ENCODE measurements around the gene NAV2.

The NAV2 gene

DNA sequence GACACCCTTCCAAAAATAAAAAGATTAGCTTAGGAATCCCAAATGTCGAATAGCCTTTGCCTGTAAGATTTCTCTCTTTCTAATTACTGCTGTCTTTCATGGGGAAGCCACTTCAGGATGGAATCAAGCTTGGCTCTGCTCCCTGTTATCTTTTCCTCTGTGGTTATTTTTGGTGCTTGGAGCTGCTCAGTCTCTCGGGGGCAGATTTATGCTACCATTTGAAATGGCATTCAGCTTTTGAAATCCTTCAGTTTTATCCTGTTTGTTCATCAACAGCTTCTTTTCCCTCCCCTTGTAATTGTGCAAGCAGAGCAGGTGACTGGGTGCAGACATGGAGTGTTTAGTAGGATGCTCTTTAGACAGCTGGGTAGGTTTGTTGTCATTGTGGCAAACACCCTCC is 336.6 kb downstream of the NAV2 start:
- DNase-seq = no peak

DNA sequence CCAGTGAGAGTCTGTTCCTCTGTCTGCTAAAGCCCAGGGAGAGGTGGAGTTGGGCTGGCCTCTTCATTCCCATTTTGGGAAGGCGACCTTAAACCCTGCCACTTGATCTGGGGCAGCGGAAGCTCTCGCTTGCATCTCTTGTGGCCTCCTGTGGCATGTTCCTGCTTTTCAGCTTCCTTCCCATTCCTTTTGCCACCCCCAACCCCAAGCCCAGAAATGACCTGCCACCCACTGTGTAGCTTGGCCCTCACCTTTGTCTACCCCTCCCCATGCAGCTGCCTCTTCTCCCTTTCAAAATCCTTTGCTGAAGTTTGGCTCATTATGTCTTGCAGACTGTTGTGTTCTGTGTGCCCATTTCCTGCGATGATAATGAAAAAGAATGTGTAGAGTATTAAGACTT is 337.4 kb downstream of the NAV2 start:
- no peak for DNase-seq

DNA sequence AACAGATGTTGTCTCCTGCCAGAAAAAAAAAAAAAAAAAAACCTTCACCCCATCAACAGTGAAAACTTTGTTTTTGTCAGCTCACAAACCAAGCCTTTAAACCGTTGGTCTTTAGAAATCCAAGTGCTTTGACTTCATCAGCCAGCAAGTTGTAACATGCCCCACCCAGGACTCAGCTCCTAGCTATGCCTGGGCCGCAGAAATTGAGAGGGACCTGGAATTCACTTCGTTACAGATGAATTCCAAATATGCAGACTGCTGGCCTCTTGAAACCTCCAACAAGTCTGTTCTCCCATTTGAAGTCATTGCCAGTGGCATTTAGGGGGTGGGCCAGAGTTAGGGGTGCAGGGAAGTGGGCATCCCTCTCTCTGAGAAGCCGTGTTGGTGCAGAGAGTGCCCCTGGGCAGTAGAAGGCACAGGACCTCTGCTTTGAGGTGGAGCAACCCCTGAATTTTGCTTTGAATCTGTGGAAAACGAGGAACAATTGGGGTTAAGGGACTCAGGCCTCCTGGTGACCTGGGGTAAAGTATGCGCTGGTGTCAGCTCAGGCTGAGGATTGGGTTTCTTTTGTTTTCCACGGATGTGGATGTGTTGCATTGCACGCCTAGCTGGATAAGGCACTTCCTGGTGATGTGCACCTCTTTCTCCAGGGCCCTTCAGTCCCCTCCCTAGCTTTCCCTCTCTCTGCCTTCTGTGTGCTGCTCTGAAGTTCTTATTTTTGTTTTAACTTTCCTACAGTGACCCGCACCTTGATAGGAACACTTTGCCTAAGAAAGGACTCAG is 338.1 kb downstream of the NAV2 start:
- DNase-seq = no peak

DNA sequence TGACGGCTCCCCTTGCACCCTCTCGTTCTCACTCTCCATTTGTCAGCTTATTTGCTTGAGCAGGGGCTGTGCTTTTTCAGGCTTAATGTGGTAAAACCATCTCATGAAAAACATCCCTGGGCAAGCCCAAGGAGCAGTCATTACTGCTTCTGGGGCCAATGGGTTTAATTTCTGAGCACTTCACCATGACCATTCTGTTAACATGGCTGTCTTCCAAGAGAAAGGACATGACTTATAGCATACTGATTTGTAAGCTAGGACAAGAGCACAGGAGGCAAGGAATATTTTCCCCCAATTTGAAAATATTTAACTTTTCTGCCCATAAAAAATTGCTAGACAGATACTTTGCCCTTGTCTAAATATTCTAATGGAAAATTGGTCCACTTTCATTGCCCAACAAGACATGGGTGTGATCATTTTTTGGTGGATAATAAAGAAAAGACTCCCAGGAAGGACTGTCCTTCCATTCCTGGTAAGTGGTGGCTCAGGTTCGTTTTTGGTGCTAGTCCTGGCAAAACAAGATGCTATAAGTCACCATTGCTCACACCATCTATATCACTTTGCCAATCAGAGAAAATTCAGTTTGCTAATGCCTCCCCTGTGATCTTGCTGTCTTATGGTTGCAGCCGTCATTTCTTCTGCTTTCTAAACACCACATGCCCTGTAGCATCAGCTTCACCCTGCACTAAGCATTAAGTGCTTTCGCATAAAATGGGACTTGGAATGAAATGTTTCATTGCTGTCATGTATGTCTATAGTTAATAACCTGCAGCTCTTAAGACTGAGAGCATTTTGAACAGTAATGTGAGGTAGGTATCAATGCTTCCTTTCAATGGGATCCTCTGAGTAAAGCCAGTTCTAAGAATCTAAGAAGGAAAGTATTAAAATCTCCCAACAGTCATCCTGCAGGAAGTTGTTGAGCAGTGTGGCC is 339.1 kb downstream of the NAV2 start:
- no peak for DNase-seq

DNA sequence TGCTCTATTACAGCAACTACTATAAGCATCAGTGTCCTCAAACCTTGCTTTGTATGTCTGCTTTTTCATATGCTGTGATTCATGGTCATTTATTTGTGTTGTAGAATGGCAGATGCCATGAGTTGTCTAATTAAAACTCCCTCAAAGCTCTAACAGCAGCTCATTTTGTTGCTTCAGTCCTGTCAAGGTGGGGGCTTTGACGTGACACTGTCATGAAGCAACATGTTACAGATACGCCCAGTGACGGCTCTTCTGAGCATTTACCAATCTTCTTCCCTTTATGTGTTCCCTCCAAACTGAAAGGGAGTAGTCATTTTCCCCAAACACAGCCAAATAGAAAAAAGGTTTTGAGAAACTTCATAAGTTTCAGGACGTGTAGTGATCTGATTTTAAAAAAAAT is 340.9 kb downstream of the NAV2 start:
- no peak for DNase-seq

DNA sequence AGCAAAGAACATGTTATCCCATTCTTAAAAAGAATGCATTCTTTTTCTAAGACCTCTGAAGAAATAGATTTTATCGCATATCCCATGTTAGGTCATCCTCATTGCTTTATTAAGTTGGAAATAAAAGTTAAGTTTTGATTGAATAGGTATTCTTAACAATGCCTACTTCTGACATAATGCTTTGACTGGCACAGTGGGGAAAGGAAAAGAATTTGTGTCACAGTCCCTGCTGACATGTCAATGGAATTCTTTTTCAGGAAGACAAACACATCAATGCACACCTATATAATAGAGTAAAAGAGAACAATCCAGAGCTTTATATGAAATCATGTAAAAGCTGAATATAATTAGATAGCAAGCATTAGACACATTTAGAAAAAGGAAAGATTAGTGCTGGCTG is 341.9 kb downstream of the NAV2 start:
- no peak for DNase-seq

DNA sequence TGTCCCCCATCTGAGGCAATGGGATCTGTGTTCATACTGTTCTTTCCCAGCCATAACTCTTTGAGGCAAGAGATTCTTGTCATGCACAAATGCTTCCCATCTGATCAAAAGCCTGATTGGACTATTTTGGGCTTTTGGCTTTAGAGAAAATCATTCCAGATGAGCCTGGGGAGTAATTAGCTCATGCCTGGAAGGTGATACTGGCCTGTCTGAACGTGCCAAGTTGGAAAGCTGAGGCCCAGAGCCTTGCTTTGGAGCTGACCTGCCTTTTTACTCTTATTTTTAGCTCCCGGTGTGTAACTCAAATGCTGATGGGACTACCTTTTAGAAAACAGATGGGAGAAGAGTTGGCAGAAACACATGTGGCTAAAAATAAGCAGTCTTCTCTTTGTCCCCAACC is 342.7 kb downstream of the NAV2 start:
- no peak for DNase-seq

DNA sequence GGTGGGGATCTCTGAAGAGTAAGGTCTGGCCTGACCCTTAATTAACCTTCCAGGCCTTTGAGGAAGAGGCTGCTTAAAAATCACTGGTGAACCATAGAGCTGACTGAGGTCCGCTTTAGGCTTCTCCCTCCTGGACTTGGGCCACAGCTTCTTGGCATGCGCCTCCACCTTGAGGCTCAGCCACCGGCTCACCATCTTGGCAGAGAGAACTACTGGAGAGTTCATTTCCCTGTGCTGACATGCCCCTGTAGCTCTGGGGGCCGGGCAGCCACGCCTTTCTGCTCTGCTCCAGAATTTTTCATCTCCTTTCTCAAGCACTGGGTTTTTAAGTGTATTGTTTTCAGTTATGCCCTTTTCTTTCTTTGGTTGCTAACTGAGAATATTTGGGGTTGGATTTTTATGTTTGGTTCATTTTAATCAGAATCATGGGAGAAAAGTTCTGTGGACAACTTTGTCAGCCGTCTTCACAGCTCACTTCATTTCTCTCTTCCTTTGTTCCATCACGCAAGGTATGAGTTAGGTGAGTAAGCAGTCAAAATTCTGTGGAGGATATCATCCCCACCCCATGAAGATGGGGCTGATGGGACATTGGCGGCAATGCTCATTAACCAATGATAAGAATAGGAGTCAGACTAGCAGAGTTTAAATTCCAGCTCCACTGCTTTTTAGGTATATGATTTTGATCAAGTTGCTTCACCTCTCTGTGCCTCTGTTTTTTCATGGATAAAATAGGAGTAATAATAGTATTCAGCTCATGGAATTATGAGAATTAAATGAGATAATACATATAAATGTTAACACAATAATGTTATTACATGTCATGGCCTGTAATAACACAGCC is 343.7 kb downstream of the NAV2 start:
- no peak for DNase-seq

DNA sequence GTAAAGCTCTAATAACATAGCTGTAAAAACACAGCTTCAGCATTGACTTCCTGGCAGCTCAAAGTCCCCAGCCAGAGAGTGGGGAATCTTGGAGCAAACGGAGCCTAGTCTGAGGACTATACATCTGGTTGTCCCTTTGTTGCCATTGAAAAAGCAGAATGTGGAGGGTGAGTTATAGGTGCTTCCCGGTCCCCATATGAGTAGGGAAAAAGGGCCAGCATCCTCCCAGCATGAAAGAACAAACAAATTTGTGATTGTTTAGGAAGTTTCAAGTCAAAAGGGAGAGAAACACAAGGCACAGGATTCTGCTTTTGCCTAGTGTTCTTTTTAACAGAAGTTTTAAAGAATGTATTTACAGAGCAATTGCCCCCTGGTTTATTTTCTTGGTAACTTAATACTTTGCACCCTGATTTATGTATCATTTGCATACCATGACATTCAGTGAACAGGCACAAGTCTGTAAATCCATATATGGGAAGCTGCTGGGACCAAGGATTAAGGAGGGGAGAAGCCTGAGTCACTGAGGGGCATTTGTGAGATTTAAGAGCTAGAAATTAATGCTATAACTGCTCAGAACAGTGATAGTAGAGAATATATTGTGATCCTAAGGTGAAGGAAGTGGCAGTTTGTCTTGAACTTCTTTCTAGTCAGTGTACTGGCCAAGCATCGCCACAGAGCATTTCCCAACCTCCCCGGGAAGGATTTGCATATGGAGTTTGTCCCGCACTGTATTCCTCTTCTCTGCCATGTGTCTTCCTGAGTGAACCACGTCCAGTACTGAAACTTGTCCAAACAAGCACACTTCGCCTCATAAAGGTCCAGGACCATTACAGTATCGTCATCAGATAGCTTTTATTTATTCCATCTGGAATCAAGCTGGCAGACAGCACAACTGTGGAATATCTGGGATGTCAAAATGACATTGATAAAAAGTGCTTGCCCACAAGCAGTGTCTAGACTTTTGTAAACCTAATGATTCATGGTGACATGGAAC is 344.6 kb downstream of the NAV2 start:
- DNase-seq = no peak

DNA sequence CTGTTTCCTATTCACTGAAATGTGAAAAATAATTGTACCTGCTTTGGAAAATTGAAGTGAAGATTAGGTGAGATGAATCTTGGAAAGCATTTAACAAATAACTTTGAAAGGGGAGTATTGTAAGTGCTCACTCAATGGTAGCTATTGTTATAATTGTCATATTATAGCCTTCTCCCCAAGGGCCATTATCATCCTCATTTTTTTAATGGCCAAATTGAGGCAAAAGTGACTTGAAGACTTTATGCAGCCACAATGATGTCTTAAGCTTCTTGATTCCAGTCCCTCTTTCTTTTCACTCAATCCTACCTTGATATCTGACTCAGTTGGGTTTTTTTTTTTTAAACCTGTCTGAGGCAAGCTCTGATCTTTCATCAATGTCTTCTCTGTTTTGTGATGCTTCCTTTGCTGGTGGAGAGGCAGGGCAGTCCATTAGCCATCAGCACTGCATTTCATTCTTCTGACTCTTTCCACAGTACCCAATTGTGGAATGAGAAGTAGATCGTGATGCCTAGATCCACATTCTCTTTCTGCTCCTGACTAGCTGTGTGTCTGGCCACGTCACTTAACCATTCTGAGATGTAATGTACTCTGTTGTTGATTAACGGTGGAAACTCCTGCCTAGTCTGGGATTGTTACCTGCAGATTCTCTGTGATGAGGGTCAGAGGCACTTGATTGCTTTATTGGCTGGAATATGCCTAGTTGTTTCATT is 346.3 kb downstream of the NAV2 start:
- DNase-seq = no peak

DNA sequence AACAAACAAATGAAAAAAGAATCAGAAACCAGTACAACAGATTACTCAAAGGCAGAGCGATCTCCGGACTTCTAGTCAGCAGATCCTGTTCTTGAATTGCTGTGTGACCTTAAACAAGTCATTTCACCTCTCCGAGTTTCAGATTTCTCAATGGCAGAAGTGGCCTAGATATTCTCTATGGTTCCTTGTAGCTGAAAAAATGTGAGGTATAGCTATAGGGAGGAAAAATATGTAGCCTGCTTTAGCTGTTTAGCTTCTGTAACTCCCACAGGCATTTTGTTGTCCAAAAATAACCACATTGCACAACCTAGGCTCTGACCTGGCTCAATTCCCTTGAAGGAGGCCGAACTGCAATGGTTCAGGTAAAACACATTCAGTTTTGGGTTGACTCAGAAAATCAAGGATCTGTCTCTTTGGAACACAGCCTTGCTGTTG is 347.0 kb downstream of the NAV2 start:
- DNase-seq = no peak

DNA sequence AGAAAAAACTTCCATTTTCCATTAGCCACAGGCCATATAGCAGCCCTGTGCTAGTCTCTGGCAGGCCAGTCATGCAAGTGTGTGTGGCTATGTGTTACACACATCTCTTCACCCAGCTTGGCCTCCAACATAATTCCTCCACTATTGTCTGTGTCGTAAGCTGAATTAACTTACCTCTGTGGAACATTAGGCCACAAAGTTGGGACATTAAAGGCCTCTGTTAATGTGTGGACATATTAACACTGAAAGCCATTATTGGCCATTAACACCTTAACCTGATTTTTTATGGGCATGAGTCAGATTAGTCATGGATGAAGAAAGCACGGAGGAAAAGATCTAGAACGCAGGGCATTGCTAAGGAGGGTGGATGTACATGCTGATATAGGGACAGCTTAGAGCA is 347.5 kb downstream of the NAV2 start:
- DNase-seq = no peak

DNA sequence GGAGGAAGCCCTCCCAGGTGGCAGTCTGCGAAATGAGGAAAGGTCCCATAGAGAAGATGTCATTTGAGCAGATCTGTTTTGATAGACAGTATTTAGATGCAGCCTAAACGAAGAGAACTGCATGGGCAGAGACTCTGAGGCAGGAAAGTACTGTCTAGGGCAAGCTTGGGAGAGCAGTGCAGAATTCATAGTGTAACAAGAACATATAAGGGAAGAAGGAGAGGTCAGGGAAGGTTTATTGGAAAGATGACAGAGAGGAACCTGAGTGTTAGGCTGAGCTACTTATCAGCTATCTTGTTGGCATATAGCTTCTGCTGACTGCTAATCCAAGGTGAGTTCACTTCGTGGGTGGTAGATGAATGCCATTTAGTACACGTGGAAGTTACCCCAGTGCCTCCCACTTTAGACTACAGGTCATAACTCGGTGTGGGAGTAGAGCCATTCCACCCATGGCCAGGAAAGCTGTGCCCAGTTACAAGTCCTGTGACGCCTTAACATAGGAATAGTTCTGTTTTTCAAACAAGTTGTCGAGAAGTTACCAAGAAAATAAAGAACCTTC is 348.1 kb downstream of the NAV2 start:
- no peak for DNase-seq

DNA sequence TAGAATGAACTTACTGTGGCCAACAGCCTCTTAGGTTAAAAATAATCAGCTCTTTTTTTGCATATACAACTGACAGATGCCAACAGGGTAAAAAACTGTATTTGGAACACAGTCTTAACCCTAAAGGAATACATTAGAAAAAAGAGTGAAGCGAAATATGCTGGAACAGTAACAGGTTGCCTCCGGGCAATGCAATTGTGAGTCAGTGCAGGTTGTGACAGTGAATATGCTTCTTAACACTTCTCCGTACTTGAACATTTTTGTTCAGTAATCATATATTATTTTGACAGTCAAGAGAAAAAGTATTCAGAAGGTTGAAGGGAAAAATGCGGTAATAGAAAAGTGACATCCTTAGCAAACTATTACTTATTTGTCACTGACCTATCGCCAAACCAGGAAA is 349.1 kb downstream of the NAV2 start:
- no peak for DNase-seq

DNA sequence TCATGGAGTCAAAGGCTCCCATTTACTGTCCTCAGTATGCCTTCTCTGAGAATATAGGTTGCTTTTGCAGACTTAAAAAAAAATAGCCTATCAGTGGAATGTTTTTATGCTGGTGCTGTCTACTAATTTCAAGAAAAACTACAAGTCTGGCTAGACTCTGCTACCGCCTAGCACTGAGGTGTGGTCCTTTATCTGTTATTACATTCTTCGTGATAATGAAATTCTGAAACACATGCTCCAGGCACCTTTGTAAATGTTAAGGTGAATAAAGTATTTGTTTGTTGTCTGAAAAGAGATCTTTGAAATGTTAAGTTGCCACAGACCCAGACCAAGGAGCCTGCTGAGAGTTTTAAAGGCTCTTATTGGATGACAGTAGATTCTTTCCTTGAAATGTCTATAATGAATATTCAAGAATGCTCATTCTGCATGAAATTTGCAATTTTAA is 352.3 kb downstream of the NAV2 start:
- no peak for DNase-seq

DNA sequence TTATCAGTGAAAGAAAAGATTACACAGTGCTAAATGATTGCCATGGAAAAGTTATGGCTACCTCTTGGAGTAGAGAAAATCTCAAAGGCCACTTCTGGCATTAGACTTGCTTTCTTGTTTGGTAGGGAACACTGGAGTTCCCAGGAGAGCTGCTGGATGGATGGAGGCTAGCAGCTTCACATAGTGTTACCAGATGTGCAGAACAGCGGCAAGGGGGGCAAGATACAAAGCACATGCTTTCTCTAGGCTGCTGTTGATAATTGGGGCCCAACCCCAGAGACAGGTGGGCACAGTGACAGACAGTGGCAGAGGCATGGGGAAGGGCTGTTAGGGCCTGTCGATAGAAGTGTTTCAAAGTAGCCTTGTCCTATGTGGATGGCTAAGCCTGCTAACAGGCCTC is 352.8 kb downstream of the NAV2 start:
- no peak for DNase-seq

DNA sequence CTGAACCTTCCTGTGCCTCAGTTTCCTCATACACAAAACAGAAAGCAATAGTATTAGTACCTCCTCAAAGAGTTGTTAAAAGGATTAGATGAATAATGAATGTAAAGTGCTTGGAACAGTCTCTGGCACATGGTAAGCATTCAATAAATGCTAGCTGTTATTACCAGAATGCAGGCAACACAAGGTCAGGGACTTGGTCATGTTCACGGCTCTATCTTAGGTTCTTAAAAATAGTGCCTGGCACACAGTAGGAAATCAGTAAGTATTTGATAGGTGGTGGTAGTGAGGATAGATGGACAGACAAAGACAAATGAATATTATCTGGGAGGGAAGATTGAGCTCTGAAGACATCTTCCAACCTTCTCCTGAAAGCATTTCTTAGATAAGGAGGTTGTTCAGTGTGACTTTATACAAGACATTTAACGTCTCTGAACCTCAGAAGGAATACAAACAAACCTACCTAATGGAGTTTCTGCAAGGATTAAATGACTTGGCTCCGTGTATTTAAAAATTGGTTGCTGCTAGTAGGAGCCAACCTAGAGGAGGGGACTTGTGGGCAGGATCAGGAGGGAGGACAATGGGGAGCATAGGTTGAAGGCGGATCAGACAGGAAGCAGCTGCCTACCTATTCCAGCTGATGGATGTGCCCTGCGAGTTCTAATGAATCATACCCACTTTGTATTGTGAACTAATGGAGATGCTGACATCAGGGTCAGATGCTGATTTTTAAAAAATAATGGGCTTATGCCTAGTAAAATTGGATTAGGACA is 353.6 kb downstream of the NAV2 start:
- DNase-seq = no peak

DNA sequence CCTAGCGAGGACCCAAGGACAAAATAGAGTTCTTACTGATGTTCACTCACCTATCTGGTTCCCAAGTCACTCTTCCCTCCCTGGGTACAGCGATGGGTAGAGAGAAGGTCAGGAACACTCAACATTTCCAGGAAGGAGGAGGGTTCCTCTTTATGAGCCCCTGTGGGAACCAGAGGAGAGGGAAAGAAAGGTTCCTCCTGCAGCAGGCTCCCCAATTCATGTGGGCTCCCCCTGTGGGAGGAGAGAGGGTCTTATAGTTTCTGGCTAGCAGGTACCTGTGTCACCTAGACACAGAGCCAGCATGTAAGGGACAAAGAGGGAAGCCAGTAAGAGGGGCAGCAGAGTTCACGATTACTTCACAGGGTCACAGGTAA is 354.1 kb downstream of the NAV2 start:
- no peak for DNase-seq

DNA sequence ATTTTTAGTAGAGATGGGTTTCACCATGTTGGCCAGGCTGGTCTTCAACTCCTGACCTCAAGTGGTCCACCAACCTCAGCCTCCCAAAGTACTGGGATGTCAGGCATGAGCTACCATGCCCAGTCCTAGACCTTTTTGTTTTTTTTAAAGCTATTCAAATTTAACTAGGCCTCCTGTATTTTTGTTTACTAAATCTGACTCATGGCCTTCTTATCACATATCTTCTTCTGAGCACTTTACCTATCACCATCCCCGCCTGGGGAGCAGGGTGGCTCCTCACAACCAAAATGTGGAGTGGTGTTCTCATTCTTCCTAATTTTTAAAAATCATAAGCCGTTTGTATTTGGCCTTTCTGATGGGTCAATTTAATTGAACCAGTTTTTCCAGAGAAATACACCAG is 355.0 kb downstream of the NAV2 start:
- DNase-seq = no peak

DNA sequence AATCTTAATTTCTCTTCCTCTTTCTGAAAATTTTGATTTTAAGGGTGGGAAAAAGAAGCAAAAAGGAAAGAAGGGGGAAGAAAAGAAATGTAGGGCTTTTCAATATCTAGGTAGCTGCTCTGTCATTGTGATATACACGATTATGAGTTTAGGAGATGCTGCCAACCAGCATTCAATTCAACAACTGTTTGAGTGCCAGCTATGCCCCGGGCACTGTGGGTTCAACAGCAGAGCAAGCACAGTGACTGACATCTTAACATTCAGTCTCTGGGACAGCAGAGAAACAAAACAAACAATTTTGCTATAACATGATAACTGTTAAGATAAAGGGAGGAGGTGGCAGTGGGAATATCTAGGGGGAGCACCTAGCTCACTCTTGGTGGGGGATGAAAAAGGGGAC is 356.1 kb downstream of the NAV2 start:
- no peak for DNase-seq

Measured in NCI-H524 treated with DMSO at 0.1 percent for 48 hours (cell line).